Activated T-cell treated with anti-CD3 and anti-CD28 coated beads for 48 hours (primary cell): Measurements from ENCODE around the gene NFE2L3.

Source experiments
- DNase-seq: peaks from one replicate; pipeline ENCODE4 v3.0.0-alpha.2; 2020; ENCODE audit warnings: low read depth

NFE2L3 gene

GRCh38 chr7:26199301-26200037 is 47.5 kb downstream of the NFE2L3 start:
- peak; percentile 34 for DNase-seq

GRCh38 chr7:26200038-26200443 is 48.0 kb downstream of the NFE2L3 start:
- DNase-seq: peak; percentile 65

GRCh38 chr7:26200444-26201246 is 48.6 kb downstream of the NFE2L3 start, which contains the start of gene HNRNPA2B1:
Gene HNRNPA2B1 (minus strand): TSS chr7:26200746. CDS start chr7:26200577, 169 bp downstream.
- DNase-seq: peak; percentile 95

- DNase-seq: peak; percentile 89
Measured at GRCh38 chr7:26201247-26202018, 49.4 kb downstream of the NFE2L3 start, which contains the start of gene CBX3. Gene CBX3 (plus strand): TSS chr7:26201745. CDS start chr7:26202999, 1,254 bp downstream.

DNA sequence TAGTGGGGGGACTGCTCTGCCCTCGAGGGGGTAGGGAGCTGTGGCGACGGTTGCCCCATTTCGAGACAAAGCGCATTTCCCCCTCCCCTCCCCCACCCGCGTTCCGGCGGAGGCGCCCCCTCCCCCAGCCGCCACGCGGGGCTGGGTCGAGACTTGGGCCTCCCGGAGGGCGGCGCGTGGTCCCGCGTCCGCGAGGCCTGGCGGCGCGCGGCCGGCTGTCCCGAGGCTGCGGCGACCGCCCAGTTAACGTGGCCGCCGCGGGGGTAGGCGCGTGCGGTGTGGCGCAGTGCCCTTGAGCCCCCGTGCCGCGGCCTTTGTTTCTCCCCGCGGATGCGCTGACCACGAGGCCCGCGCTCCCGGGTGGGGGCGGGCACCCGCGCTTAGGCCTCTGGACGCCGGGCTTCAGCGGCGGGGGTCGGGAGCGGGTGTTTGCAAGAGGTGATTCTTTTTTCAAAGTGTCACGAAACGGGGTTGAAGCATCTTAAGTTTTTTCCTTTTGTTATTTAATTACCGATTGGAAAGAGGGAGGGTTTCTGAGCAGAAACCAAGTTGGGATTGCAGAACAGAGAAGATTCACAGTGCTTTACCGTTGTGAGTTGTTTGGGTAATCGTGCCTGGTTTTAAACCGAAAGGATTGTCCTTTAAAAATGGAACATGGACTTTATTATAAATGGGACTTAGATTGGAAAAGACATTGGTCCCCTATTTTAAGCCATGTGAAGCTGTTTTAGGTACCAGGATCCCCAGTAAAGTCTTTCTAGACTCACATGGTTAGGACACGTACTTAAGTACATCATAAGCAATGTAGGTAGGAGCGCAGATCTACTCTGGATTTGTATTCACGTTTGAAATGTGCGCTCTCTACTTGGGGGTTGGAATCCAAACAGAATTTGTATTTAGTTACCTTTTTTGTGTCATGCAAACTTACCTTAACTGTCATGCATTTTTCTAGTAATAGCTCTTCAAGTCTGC is 50.3 kb downstream of the NFE2L3 start:
- DNase-seq: peak; percentile 51

DNA sequence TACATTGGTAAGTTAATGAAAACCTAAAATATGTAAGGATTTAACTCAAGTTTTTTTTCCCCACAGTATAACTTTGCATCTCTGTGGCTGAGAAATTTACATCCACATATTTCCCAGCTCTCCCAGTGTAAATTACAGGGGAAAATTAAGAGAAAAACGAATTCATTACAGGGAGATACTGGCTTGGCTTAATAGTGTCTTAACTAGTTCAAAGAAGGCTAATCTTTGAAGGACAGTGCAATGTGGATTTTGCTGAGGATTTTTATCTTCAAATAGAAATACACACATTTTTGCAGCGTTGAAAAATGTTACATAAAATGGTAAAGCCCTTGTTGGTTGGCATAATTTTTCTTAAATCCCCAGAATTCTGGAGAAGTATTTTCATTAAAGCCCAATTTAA is 51.0 kb downstream of the NFE2L3 start:
- no peak for DNase-seq

- DNase-seq: no peak
Measured at GRCh38 chr7:26208040-26208439, 56.0 kb downstream of the NFE2L3 start.

DNA sequence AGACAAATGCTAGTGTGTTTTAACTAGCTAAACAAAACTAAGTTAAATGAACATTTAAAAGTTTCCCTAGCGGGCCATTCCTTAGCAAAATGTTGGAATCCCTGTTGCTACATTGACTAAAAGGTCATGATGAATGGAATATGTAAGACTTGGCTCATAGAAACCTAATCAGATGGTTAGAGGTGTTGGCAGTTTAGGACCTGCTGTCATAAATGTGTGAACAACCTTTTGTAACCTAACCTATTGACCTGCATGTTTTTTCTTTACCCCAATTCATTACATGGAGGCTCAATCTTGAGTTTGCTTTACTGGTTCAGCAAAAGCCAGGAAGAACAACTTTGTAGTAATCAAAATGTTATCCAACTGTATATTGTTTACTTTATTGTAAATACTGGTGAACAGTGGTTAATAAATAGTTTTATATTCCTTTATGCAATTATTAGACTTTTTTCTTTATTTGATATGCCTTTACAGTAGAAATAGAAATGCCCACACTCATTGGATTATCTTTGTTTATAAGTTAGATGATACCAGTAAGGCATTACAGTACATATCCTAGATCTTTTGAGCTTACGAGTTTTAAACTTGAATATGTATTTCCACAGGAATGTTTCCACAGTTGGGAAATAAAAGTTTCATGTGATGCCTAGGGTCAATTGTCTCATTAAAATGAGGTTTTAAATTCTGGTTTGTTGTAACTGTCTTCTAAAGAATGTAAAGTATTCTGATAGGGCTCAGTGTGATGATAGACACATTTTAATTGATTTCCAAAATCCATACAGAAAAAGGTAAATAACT is 61.1 kb downstream of the NFE2L3 start:
- DNase-seq: no peak

DNA sequence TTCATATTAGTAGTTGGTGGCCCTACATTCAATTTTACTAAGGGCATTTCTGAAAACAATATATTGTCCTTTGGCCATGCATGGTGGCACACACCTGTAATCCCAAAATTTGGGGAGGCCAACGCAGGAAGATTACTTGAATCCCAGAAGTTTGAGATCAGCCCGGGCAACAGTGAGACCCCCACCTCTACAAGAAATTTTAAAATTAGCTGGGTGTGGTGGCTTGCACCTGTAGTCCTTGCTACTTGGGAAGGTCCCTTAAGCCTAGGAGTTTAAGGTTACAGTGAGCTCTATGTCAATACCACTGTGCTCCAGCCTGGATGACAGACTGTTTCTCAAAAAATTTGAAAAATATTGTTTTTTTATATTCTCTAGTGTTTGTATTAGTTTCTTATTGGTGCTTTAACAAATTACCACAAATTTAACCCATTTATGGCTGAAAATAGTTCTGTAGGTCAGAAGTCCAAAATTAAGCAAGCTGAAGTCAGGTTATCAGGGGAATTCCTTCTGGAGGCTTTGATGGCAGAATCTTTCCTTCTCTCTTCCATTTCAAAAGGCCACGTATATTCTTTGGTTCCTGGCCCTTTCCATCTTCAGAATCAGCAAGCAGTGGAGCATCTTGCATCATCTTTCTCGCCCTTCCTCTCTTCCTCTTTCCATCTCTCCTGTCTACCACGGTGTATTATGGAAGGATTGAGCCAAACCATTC is 62.0 kb downstream of the NFE2L3 start:
- DNase-seq: no peak

- DNase-seq: no peak
Measured at GRCh38 chr7:26216049-26216448, 64.1 kb downstream of the NFE2L3 start.

- DNase-seq: no peak
Measured at GRCh38 chr7:26224359-26224758, 72.4 kb downstream of the NFE2L3 start.

DNA sequence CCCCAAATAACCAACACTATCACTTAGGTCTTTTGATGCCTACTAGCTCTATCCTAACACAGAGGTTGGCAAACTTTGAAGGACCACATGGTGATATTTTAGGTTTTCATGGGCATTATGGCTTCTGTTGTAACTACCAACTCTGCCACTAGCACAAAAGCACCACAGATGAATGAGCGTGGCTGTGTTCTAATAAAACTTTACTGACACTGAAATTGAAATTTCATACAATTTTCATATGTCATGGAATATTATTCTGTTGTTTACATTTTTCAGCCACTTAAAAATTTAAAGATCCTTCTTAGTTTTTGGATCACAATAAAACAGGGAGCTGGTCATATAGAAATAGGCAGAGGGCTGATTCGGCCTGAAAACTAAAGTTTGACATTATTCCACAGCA is 76.0 kb downstream of the NFE2L3 start:
- DNase-seq: no peak

DNA sequence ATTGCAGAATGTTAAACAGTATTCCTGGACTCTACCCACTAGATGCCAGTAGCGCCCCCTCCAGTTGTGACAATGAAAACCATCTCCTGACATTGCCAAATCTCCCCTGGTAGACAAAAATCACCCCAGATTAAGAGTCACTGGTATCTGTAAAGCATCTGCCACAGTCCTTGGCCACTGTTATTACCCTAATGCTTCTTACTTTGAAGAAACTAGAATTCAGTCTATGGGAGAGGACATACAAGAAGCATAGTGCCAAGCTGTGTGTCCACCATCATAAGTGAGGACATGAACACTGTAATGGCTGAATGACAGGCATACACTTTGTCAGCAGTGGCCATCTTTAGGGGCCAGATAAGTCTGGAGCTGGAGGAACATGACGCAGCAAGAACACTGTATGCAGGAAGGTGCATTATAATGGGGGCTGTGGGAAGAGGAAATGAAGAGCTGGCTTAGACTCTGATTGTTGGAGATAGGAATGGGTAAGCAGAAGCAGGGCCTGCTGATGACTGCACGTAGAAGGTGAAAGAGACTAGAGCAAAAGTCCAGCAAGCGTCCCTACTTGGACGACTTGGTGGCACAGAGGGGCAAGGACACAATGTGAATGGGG is 82.0 kb downstream of the NFE2L3 start:
- no peak for DNase-seq
